CD1c-positive myeloid dendritic cell (primary cell): ENCODE data around the gene RCAN3.
"Not testable (repeated sequence)": the region's sequence is repeated elsewhere in the genome, so short reads cannot be mapped to it uniquely, and the experiment has no call there.

Experiments used
- DNase-seq: peaks from one replicate; pipeline ENCODE4 v3.0.0-alpha.2; 2016; ENCODE audit errors: extremely low spot score

RCAN3 gene

DNA sequence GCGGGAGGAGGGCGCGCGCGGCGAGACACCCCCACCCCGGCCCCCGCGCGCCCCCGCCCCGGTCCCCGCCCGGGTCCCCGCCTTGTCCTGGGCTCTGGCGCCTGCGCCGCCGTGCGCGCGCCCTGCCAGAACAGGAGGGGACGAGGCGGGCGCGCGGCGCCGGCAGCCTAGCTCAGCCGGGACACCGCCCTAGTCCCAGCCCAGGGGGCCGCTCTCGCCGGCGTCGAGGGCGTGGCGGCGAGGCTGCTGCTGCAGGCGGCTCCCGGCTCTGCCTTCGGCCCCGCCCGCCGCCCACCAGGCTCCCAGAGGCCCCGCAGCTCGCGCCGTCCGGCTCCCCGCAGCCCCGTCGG is at the start of gene RCAN3:
RCAN3 (plus strand) TSS at position 128 of the 350 bp plus-strand sequence. CDS start 11,537 bp downstream, outside the sequence.
- peak; percentile 96 for DNase-seq

DNA sequence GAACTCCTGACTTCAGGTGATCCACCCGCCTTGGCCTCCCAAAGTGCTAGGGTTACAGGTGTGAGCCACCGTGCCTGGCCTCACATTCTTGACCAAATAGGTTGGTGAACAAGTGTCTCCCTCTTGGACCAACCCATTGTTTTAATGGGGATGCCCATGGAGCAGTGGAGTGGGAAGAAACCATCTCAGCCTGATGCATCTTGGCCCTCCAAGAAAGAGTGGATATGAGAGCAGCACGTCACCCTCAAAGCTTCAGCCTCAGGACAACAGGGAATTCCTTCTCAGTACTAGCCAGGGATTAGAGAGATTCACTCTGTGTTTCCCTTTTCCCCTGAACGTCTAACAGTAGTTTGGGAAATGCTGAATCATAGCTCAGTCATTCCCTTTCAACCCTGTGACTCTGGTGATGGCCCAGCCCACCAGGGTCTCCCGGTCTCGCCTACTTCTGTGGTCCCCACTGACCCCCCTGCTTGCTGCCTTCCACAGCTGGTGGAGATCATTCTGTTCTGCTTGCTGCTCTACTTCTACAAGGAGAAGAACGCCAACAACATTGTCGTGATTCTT is 49.6 kb upstream of the RCAN3 start:
- DNase-seq, result no peak

DNA sequence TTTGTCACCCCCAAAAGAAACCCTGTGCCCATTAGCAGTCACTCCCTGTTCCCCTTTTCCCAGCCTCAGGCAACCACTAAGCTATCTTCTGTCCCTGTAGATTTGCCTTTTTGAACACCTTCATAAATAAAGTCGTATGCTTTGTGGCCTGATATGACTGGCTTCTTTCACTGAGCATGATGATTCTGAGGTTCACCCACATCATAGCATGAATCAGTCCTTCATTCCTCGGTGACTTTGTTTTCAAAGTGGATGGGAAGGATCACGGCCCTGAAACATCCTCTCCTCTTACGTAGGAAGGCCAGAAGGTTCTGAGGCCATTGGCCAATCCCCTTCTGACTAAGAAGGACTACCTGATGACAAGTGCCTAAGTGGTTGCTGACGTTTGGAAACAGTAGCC is 48.0 kb upstream of the RCAN3 start:
- peak; percentile 28 for DNase-seq

- DNase-seq, result no peak
Measured at GRCh38 chr1:24455272-24455671, 47.4 kb upstream of the RCAN3 start.

- no peak for DNase-seq
Measured at GRCh38 chr1:24457866-24458265, 44.8 kb upstream of the RCAN3 start.

DNA sequence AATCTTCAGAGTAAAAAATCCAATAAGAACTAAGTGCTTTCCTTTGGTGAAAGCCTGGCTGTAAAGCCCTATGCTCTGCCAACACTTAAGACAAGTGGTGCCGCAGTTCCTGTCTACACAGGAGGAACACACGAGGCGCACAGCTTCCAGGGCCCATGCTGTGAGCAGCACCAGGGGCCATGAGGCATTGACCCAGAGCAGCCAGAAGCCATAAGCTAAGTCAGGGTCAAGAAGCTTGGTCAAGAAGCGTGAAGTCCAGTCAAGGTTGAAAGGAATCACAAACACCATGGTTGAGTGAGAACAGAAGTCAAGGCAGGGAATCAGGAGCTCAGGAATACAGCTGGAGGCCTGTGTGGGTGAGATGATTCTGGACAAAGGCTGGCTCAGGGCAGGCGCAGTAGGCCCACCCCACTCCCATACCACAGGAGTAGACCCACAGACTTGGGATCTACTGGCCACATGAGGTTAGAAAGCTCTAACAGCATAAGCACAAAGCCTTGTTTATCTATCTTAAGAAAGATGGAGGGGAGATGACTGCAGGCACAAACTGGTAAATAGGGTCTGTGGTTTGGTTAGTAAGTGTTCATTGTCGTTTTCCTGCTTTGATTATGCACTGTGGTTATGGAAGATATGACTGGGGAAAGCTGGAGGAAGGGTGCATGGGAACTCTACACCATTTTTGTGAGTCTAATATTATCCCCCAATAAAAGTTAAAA is 42.9 kb upstream of the RCAN3 start:
- no peak for DNase-seq

GRCh38 chr1:24462128-24462527 is 40.5 kb upstream of the RCAN3 start:
- DNase-seq, result not testable (repeated sequence)

DNA sequence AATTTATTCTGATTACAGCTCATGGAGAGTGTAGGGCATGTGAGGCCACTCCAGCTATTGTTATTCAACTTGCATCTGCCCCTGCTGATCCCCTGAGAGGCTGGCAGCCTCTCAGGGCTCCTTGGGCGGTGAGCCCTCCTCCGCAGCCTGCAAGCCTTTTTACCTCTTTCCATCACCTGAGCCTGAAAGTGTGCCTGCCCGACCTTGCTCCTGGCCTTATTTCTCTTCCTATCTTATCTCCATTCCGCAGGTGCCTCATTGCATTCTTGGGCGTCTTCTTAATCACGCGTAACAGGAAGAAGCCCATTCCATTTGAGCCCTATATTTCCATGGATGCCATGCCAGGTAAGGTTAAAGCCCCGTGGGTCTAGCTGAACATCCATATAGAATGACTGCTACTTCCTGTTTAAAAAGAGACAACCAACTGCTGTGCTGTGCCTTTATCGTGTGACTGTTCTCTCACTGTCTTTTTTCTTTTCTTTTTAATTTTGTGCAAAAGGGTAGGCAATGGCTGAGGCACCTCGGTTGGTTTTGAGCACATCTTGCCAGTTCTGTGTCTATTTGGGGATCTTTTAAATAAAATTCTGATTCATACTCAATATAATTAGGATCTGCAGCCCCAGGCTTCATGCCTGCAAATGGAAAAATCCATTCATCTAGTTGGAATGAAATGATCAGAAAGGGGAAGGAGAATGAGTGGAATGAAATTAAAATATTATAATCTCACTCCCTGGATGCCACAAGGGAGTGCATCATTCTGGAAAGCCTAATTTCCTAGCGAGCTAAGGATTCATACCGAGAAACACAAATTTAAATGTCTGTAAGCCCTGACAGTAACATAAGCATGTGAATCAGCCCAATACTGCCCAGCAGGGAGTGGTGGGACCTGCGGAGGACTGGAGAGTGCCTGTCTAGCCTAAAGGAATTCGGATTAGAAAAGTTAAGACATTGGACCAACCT is 38.6 kb upstream of the RCAN3 start:
- no peak for DNase-seq

DNA sequence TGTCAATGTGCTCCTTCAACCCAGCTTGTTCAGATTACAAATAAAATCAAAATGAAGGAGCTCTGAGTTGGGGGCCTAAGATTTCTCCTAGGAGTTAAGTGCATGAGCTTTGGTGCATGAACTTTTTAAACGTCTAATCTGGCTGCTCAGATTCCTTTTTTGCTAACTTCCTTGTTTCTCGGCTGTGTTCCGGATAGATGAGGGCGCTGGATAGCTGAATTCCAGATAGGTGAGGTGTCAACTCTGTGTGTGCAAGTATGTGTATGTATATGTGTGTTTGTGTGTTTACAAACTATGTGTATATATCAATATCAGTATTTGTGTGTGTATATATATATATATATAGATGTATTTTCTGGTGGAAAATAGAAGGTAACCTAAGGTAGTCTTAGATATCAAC is 37.5 kb upstream of the RCAN3 start:
- DNase-seq, result no peak

DNA sequence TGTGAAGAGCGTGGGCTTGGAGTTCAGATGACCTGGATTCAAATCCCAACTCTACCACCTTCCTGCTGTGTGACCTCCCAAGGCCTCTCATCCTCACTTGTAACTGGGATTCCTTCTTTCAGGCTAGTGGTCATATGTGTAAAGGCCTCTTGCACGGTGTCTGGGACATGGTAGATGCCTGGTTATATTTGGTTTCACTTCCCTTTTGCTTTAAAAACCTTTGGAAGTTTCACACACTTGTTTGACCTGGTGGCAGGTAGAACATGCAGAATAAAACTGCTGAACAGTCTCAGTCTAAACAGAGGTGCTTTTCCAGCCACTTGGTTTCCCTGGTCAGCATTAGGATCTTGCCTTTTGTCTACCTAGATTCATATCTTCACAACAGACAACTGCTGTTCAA is 37.0 kb upstream of the RCAN3 start:
- peak; percentile 21 for DNase-seq

DNA sequence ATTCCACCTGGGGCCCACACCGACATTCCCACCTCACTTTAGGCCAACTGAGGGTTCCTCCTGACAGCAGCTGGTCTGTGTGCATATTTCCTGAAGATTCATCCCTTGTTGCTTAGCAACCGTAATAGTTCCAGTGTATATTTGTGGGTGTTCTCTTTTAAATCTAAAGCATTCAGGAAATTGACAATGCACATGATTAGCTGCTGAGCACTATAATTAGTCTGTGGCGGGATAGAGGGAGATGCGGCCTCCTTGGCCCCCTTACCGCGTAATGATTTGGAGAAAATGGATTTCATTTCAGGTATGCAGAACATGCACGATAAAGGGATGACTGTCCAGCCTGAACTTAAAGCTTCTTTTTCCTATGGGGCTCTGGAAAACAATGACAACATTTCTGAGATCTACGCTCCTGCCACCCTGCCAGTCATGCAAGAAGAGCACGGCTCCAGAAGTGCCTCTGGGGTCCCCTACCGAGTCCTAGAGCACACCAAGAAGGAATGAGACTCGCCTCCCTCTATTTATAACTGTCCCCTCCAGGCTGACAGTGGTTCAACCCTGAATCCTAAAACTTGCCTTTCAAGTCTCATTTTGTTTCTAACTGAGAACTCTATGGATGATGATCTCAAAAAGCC is 33.8 kb upstream of the RCAN3 start:
- DNase-seq, result no peak

- no peak for DNase-seq
Measured at GRCh38 chr1:24470592-24470991, 32.0 kb upstream of the RCAN3 start.

DNA sequence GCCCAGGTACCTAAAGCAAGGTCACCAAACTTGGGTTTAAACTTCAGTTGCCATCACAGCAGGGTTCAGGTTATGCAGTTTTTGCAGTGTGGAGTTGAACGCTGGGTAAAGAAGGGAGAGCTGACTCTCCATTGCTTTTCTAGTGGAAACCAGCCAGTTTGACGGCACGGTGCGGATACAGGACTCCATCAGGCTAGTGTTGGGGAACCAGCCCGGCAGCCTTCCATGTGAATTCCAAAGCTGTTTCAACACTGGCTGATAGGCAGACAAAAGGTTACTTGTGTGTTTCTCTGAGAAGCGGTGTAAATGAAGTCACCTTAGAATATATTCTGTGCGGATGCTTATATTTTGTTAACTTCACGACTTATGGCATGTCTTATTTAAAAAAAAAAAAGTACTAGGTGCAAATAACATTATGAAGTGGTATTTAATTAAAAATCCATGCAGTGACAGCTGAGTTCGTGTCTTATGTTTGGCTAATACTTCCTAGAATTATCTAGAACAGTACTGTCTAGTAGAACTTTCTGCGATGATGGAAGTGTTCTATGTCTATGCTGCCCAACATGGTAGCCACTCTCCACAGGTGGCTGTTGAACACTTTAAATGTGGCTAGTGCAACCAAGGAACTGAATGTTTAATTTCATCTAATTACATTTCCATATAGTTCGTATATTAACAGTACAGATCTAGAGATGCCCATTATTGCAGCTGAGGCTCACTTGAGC is 29.9 kb upstream of the RCAN3 start:
- DNase-seq, result no peak

DNA sequence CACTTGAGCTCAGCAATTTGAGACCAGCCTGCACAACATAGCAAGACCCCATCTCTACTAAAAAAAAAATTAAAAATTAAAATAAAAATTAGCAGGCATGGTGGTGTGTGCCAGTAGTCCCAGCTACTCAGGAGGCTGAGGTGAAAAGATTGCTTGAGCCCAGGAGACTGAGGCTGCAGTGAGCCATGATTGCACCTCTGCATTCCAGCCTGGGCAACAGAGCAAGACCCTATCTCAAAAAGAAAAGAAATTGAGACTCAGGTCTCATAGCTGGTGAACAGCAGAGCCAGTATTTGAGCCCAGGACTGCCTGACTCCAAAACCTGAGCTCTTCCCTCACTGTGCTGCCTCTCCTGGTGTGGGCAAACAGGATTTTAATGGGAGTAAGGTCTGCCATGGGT is 28.4 kb upstream of the RCAN3 start:
- no peak for DNase-seq

DNA sequence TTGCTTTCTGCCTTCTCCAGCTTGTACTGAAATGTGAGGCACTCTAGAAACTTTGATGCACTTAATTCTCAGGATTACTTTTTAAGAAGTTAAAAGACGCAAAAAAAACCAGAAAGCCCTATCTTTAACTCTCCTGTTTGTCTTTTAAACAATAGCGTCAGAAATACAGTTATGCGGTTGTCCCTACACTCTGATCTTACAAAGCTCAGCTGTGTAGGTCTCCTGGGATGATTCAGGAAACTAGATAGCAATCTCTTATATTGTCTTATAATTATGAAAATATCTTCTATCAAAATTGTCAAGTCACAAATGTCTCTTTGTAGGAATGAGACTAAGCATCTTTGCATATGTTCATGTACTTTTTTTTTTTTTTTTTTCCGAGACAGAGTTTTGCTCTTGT is 26.9 kb upstream of the RCAN3 start:
- DNase-seq, result no peak

DNA sequence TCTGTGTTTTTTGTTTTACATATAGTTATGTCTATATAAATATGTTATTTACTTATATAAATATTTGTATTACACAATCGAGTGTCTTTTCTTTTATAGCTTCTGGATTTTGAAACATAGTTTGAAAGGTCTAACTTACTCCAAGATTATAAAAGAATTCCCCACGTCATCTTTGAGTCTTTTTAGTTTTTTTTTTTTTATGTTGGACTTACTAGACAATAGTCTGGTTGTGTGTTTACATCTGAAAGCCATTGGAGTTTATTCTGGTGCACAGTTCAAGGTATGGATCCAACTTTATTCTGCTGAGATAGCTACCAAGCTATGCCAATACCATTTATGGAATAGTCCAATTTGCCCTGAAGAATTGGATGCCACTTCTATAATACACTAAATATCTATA is 26.1 kb upstream of the RCAN3 start:
- DNase-seq, result no peak

GRCh38 chr1:24477309-24477708 is 25.3 kb upstream of the RCAN3 start:
- DNase-seq, result peak; percentile 26

GRCh38 chr1:24481101-24481500 is 21.5 kb upstream of the RCAN3 start:
- peak; percentile 89 for DNase-seq

DNA sequence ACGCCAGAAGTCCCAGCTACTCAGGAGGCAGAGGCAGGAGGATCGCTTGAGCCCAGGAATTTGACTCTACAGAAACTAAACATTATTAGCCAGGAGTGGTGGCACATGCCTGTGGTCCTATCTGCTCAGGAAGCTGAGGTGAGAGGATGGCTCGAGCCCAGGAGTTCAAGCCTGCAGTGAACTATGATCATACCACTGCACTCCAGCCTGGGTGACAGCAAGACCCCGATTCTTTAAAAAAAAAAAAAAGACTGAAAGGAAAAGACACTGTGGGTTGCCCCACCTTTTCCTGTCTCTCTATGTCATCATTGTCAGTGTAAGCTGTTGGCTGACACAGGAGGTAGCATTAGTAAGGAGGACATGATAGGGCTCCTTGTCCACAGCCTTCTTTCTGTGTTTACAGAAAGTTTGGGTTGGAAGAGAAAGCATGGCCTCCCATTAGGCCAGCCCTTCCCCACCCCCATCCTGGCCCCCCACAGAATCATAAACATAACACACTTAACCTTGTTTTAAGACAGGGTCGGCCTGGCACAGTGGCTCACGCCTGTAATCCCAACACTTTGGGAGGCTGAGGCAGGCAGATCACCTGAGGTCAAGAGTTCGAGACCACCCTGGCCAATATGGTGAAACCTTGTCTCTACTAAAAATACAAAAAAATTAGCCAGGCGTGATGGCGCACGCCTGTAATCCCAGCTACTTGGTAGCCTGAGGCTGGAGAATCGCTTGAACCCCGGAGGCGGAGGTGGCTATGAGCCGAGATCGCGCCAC is 20.6 kb upstream of the RCAN3 start:
- no peak for DNase-seq

DNA sequence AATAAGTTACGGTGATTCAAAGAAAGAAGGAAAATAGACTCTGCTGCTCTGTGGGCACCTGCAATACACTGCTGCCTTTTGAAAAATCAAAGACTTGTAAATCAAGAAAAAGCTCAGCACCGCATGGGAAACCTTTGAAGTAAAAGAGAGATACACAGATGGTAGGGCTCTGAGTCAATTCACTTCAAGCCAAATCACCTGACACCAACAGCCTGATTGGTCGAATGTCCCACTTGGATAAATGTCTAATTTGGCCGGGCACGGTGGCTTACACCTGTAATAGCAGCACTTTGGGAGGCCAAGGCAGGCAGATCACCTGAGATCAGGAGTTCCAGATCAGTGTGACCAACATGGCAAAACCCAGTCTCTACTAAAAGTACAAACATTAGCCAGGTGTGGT is 19.2 kb upstream of the RCAN3 start:
- DNase-seq, result no peak

GRCh38 chr1:24484199-24484598 is 18.4 kb upstream of the RCAN3 start:
- no peak for DNase-seq
